GM19240 (cell line): ENCODE measurements around the gene ZNF84.
A peak's percentile ranks its signal among the peaks of the same experiment; 100 is the strongest.

Experiments
- DNase-seq: peaks from one replicate; pipeline ENCODE4 v3.0.0; 2011; ENCODE audit warnings: low spot score; ENCODE audit not compliant: insufficient read length

Gene ZNF84

DNA sequence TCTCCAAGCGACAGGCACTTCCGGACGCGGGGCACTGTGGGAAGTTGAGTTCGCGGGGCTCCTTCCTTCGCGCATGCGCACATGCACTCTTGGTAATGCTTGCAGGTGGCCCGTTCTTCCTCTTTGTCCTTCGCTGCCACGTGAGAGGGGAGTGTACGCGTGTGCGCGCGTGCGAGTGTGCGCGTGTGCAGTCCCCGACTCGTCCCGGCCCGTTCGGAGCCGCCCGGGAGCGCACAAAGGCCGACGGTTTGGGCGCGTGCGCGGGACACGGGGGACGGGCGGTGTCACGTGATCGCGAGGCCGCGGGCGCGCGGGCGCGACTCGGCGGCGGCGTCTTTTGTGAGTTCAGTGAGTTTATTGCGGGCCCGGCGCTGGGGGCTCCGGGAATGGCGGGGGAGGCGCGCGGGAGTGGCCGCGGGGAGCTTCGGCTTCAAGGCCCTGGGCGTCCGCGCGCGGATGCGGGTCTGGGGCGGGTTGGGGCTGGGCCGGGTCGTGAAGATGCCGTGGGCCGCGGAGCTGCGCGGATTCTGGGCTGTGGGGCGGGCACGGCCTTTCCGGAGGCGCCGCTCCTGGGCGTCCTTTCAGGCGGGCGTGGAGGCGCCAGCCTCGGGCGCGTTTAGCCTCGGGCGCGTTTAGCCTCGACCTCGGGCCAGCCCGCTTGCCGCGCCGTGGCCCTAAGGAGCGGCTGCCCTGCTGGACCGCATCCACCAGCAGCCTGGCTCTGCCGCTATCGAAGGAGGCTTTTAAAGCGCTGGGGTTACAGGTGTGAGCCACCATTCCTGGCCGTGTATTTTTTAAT lies at the start of gene ZNF84:
TSS of gene ZNF84 (plus strand) at position 303 of the 799 bp plus-strand sequence. CDS start 3,959 bp downstream, outside the sequence.
- peak; percentile 81 for DNase-seq

DNA sequence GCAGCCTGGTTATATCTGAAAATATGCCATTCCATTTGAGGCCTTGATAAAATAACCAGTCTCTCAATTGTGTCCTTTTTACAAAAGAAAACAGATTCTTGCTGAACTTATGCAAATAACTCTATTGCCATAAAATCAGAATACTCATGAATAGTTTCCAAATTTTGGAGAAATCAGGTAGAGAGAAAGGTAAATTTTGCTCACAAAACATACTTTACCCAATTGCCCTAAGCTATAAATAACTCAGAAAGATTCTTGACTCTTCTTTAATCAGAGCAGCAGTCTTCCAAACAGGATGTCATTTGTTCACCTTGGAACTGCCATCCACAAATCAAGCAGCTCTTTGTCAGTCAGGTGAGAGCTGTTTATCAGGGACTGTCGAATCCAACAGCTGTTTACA lies 38.6 kb upstream of the ZNF84 start:
- no peak for DNase-seq

DNA sequence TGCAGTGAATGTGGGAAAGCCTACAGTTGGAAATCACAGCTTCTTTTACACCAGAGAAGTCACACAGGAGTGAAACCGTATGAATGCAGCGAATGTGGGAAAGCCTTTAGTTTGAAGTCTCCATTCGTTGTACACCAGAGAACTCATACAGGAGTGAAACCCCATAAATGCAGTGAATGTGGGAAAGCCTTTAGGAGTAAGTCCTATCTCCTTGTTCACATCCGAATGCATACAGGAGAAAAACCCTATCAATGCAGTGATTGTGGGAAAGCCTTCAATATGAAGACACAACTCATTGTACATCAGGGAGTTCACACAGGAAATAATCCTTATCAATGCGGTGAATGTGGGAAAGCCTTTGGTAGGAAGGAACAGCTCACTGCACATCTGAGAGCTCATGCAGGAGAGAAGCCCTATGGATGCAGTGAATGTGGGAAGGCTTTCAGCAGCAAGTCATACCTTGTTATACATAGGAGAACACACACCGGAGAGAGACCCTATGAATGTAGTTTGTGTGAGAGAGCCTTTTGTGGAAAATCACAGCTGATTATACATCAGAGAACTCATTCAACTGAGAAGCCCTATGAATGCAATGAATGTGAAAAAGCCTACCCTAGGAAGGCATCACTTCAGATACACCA lies 26.5 kb upstream of the ZNF84 start:
- no peak for DNase-seq

DNA sequence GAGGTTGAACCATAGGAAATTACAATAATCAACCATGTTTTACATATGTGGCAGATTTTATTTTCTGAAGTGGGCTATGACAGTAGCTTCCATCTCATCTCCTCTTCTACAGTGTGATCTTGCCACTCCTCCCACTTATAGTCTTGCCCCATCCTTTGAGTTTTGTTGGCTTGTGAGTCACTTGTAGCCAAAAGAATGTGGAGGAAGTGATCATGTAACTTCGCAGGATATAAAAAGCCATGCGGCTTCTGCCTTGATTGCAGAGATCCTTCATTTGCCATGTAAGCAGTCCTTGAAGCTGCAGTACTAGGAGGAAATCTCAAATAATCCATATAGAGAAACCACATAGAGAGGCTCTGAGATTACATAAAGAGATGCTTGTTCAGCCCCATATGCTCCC lies 13.7 kb upstream of the ZNF84 start:
- DNase-seq: no peak

DNA sequence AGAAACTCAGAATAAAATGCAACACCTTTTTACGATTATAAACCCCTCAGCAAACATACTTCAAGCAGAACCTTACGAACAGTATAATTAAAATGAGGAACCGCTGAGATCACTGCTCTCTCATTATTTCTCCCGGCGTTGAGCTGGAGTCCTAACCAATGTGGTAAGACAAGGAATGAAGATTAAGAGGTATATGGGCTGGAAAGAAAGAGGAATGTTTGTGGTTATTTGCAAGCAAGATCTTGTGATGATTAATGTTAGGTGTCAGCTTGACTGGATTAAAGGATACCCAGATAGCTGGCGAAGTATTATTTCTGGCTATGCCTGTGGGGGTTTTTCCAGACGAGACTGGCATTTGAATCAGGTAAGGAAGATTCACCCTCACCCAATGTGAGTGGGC lies 10.3 kb upstream of the ZNF84 start:
- DNase-seq: no peak

DNA sequence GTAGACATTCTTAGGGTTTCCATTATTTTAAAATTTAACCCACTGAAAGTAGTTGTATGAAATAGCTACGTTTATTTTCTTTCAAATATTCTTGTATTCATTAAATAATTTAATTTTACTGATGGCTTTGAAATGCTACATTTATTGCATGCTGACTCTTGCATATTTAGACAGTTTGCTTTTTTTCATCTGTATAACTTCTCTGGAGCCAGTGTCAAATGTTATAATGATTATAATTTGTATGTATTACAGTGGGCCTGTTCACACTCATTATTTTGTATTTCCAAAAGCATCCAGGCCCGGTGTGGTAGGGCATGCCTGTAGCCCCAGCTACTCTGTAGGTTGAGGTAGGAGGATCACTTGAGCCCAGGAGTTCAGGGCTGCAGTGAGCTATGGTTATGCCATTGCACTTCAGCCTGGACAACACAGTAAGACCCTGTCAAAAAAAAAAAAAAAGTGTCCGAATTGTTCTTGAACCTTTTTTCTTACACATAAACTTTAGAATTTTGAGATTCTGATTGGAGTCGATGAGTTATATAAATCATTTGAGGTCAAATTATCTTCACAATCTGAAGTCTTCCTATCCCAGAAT lies 905 bp downstream of the ZNF84 start:
- no peak for DNase-seq

DNA sequence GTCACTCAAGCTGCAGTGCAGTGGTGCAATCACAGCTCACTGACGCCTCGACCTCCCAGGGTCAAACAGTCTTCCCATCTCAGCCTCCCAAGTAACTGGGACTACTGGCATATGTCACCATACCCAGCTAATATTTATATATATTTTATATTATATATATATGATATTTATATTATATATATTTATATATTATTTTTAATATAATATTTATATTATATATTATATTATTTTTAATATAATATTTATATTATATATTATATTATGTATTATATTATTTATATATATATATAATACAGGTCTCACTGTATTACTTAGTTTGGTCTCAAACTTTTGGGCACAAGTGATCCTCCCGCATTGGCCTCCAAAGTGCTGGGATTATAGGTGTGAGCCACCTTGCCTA lies 9.4 kb downstream of the ZNF84 start:
- DNase-seq: no peak

DNA sequence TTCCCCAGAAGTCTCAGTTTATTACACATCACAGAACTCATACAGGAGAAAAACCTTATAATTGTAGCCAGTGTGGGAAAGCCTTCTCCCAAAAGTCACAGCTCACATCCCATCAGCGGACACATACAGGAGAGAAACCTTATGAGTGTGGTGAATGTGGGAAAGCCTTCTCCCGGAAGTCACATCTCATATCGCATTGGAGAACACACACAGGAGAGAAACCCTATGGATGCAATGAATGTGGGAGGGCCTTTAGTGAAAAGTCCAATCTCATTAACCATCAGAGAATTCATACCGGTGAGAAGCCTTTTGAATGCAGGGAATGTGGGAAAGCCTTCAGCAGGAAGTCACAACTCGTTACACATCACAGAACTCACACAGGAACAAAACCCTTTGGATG lies 20.1 kb downstream of the ZNF84 start:
- no peak for DNase-seq

DNA sequence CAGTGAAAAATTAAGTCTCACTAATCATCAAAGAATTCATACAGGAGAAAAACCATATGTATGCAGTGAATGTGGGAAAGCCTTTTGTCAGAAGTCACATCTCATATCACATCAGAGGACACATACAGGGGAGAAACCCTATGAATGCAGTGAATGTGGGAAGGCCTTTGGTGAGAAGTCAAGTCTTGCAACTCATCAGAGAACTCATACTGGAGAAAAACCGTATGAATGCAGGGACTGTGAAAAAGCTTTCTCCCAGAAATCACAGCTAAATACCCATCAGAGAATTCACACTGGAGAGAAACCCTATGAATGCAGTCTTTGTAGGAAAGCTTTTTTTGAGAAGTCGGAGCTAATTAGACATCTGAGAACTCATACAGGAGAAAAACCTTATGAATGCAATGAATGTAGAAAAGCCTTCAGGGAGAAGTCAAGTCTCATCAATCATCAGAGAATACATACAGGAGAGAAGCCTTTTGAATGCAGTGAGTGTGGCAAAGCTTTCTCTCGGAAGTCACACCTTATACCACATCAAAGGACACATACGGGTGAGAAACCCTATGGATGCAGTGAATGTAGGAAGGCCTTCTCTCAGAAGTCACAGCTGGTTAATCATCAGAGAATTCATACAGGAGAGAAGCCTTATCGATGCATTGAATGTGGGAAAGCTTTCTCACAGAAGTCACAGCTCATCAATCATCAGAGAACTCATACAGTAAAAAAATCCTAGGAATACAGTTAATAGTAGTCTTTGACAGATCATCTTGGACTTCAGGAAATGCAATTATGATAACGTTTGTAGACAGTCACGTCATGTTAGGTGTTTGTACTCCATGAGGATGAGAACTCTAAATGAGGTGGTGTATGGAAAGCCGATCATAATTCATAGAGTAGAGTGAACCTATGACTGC lies 21.1 kb downstream of the ZNF84 start:
- no peak for DNase-seq

DNA sequence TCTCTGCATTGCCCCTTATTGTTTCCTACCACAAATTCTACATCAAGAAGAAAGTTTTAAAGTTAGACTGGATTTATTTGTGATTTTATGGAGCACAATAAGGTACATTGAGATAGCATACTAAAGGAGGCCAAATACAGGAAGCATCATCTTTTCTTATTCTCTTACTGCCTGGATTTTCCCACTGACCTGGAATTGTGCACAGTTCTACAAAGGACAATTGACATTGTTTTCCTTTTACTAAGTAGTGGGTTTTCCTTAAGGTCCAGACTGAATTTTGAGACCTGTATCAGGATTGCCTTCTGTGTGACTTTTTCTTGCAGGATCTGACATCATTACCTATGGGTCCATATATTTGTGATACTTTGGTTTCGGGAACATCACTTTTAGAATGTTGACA lies 24.6 kb downstream of the ZNF84 start:
- no peak for DNase-seq

DNA sequence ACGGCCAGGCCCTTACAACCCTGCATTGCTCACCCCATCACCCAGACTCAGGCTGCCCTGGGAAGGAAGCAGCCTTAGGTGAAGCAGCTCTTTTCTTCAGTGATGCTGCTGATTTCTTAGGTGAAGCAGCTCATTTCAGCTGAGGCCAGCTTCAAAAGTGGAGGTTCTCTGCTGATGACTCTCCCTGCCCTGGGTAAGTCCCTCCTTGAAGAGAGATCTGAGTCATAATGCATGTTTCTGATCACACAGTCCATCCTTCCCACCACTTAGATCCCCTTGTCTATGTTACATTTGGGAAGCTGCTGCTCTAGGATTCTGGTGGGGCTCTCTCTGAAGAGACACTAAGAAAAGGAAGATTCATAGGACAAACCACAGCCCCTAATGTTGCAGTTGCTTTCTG lies 26.2 kb downstream of the ZNF84 start:
- DNase-seq: no peak

DNA sequence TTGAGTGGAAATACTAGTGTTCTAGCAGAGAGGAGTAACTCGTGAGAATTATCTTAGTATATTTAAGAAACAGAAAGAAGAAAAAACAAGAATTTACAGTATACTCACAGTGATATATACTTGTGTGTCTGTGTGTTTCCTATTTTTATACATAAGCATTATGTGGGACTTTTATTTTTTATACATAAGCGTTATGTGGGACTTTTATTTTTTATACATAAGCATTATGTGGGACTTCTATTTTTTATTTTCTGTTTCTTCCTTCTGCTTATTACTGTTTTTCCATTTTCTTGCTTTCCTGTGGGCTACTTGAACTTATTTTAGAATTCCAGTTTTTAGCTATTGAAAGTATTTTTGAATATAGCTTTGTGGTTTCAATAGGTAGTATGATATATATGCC lies 36.5 kb downstream of the ZNF84 start:
- no peak for DNase-seq

DNA sequence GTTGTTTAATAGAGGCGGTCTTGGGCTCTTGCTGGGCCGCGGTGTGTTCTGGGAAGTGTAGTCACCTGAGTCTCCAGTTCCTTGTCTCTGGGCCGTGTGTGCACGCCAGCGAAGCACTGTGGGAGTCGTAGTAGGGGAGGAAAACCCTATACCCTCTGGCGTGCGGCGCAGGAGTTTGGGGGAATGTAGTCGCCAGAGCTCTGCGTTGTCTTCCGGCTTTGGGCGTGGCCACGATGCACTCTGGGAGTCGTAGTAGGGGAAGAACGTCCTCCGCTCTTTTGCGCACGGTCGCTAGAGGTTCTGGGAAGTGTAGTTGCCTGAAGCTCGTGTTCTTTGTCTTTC lies 42.7 kb downstream of the ZNF84 start:
- peak; percentile 43 for DNase-seq

DNA sequence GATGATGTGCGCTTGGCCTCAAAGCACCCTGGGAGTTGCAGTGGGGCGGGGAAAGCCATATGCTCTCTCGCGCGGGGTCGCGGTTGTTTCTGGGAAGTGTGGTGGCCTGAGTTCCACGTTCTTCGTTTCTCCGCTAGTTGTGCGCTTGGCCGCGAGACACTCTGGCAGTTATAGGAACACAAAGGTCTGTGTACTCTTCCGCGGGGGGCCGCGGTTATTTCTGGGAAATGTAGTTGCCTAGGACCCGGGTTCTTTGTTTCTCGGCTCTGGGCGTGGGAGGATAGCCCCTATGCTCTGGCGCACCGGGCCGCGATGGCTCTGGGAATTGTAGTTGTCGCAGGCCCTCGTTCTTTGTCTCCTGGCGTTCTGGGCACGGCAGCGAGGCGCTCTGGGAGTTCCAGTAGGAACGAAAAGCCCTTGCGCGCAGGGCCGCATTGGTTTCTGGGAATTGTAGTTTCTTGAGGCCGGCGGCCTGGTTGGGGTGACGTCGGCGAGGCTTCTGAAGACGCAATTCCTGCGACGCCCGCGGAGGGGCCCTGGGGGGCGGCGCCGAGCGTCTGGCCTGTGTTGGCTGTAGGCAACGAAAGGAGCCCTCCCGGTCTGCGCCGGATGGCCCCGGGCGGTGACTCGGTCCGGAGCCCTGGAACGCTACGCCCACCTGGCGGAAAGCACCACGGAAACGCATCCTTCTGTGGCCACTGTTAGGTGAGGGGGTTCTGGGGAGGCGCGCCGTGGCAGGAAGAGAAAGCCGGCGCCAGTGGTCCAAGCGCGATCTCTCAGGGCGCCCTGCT lies 43.3 kb downstream of the ZNF84 start, which contains the start of gene ZNF140:
TSS of gene ZNF140 (plus strand) at position 556 of the 791 bp plus-strand sequence. CDS start 398 bp downstream, outside the sequence.
- peak; percentile 56 for DNase-seq

DNA sequence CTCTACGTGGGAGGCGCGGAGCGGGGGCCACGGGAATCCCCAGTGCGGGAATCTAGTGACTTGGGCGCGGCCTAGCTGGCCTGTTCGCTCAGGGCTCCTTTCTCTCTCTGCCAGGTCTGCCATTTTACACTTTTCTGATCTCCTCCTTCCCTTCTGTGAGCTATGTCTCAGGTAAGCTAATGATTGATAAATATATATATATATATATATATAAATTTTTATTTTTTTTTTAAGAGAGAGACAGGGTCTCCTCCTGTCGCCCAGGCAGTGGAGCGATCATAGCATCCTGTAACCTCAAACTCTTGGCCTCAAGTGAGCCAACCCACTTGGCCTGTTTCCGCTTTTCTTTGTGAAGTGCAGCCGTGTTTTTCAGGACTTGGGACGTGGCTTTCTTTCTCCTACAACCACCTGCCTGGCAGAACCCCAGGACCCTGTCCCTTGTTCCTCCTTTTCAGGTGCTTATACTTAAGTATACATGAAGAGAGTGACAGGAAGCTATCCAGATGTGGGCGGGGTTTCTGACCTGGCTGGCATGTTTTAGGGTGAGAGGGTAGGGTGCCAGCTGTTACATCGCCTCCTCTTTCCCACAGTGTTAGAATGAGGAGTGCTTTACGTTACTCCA lies 44.0 kb downstream of the ZNF84 start:
- DNase-seq: no peak

DNA sequence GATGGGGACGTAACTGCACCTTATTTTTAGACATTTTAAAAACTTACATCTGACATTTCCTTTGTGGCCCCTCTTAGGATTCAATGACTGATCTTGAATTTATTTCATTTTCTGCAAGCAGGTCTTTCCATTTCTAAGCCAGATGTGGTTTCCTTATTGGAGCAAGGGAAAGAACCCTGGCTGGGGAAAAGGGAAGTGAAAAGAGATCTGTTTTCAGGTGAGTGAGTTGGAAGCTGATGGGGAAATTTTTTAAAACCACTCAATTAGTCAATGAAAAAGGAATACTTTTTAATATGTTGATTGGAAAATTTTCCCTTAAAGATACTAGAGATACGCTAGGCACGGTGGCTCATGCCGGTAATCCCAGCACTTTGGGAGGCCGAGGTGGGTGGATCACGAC lies 46.0 kb downstream of the ZNF84 start:
- DNase-seq: no peak

DNA sequence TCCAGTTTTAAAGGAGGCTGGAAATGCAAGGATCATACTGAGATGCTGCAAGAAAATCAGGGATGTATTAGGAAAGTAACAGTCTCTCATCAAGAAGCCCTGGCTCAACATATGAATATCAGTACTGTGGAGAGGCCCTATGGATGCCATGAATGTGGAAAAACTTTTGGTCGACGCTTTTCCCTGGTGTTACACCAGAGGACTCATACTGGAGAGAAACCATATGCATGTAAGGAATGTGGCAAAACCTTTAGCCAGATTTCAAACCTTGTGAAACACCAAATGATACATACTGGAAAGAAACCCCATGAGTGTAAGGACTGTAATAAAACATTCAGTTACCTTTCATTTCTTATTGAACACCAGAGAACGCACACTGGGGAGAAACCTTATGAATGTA lies 68.3 kb downstream of the ZNF84 start:
- DNase-seq: no peak

DNA sequence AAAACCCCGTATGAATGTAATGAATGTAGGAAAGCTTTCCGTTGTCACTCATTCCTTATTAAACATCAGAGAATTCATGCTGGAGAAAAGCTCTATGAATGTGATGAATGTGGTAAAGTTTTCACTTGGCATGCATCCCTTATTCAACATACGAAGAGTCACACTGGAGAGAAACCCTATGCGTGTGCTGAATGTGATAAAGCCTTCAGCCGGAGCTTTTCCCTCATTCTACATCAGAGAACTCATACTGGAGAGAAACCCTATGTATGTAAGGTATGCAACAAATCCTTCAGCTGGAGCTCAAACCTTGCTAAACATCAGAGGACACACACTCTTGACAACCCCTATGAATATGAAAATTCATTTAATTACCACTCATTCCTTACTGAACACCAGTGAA lies 68.9 kb downstream of the ZNF84 start:
- no peak for DNase-seq

DNA sequence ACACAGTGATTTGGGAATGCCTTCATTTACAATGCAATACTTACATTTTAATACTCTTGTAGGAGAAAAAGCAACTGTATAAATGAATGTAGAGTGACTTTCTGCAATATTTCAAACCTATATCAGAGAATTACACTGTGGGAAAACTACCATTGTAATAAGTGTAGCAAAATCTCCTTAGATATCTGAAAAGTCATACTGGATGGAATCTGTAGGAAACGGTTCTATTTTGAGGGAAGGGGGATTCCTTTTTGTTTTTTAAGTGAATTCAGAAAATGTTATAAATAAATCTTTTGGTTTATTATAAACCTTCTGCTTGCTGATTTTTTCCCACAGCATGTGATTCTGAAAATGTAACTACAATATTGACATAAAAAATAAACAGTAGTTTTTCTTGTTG lies 69.8 kb downstream of the ZNF84 start:
- DNase-seq: no peak

DNA sequence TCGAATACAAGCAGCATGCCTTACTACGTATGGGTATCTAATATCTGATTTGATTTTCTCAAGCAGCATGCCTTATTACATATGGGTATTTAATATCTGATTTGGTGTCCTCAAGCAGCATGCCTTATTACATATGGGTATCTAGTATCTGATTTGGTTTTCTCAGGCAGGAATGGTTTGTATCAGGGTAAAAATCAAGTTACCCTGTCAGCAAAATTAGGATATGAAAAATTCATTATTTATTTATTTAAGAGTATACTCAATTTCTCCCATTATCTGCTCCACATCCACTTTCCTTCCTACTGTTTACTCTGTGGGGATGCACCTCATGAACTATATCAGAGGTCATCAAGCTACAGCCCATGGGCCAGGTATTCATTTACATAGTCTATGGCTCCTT lies 70.8 kb downstream of the ZNF84 start:
- DNase-seq: no peak
